Esophagus muscularis mucosa (tissue), 4 donors: ENCODE measurements around the gene CYTH1.

Experiments used
- EP300 ChIP-seq: sonication (generic); formaldehyde crosslinking; IDR thresholded peaks from one replicate; pipeline ENCODE4 v1.6.1; 2017; ENCODE audit warnings: antibody characterized with exemption
- POLR2A ChIP-seq: fragments of 450-650 bp; IDR thresholded peaks from one replicate; pipeline ENCODE4 v1.6.1; 2017; ENCODE audit warnings: antibody characterized with exemption, moderate library complexity, mild to moderate bottlenecking, low read depth
- POLR2AphosphoS5 ChIP-seq, 2 donors: sonication (generic); formaldehyde crosslinking; IDR thresholded peaks; one replicate each; pipeline ENCODE4 v1.6.1; 2017; ENCODE audit warnings: antibody characterized with exemption in 2 of 2
- TF ChIP-seq, protein P1 (sequence below), 3 experiments: fragments of 200-600 bp in 2 of 3; fragments of 450-650 bp in 1 of 3; sonication (generic) in 2 of 3; IDR thresholded peaks; one replicate each; pipeline ENCODE4 v1.5.1; 2017 to 2019; ENCODE audit warnings: antibody characterized with exemption in 3 of 3, mild to moderate bottlenecking in 2 of 3, moderate library complexity in 1 of 3

DNA sequence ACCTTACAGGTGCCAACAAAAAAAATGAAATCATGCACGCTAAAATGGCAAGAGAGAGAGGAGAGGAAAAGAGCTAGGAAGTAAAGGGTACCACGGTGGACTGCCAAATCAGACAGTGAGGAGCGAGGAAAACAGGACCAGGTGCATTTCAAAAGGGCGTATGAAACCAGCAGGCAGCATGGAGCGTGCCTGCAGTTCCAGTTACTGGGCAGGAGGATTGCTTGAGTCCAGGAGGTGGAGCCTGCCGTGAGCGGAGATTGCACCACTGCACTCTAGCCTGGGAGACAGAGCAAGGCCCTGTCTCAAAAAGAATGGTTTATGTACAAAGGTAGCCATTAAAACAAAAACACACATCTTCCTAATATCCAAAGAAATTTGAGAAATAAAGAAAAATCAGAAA, 42.2 kb upstream of the CYTH1 start:
- TF ChIP-seq POLR2A (no peak), EP300 (no peak), POLR2AphosphoS5 (IDR thresholded peaks at IDR 0.05) (no peak)
- TF ChIP-seq, protein P1, sequence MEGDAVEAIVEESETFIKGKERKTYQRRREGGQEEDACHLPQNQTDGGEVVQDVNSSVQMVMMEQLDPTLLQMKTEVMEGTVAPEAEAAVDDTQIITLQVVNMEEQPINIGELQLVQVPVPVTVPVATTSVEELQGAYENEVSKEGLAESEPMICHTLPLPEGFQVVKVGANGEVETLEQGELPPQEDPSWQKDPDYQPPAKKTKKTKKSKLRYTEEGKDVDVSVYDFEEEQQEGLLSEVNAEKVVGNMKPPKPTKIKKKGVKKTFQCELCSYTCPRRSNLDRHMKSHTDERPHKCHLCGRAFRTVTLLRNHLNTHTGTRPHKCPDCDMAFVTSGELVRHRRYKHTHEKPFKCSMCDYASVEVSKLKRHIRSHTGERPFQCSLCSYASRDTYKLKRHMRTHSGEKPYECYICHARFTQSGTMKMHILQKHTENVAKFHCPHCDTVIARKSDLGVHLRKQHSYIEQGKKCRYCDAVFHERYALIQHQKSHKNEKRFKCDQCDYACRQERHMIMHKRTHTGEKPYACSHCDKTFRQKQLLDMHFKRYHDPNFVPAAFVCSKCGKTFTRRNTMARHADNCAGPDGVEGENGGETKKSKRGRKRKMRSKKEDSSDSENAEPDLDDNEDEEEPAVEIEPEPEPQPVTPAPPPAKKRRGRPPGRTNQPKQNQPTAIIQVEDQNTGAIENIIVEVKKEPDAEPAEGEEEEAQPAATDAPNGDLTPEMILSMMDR (IDR thresholded peaks at IDR 0.05): no peak
